ENCODE results near the gene RETREG3. TPM values are rescaled to one million over a fixed set of nuclear protein-coding genes. Genes with fewer than 3 reads are reported as not detected.
A peak's percentile ranks its signal among the peaks of the same experiment; 100 is the strongest.

RETREG3 gene
- total and polyA plus RNA-seq, 2 of the 13 experiments (the other 11 are each of a cell fraction or from before 2014, with no cell fraction given), result 47.0 to 55.8 TPM

- TF ChIP-seq ZSCAN20 (CRISPR knock-in tag; IDR thresholded peaks at IDR 0.05; ENCODE audit: borderline replicate concordance) (no peak), JUNB (CRISPR knock-in tag; IDR thresholded peaks at IDR 0.05; ENCODE audit: borderline replicate concordance) (no peak), ZNF572 (CRISPR knock-in tag; IDR thresholded peaks at IDR 0.05) (no peak), U2AF2 (IDR thresholded peaks at IDR 0.05; ENCODE audit: low read depth, low read length) (0 out of 2 replicates have a peak, but pooled peaks have one; percentile 19), MXD1 (CRISPR knock-in tag; IDR thresholded peaks at IDR 0.05) (peak; percentile 58; the same call in 1 of the 2 replicates), THYN1 (CRISPR knock-in tag; IDR thresholded peaks at IDR 0.05; ENCODE audit: borderline replicate concordance, low read depth) (no peak), ZNF496 (CRISPR knock-in tag; IDR thresholded peaks at IDR 0.05; ENCODE audit: insufficient replicate concordance) (no peak), GABPA (IDR thresholded peaks at IDR 0.05; ENCODE audit: low read depth, low read length) (no peak), GABPA (CRISPR knock-in tag; IDR thresholded peaks at IDR 0.05; ENCODE audit: low read depth) (no peak; the same call in 1 of the 2 replicates), DNMT1 (CRISPR knock-in tag; IDR thresholded peaks at IDR 0.05) (0 out of 2 replicates have a peak, but pooled peaks have one; percentile 34), KMT2A (CRISPR knock-in tag; IDR thresholded peaks at IDR 0.05) (no peak; the same call in 1 of the 2 replicates), DMTF1 (CRISPR knock-in tag; IDR thresholded peaks at IDR 0.05) (no peak), ZNF337 (CRISPR knock-in tag; IDR thresholded peaks at IDR 0.05; ENCODE audit: borderline replicate concordance, low read depth) (no peak), NCOA1 (CRISPR knock-in tag; IDR thresholded peaks at IDR 0.05) (no peak), TRIM24 (CRISPR knock-in tag; IDR thresholded peaks at IDR 0.05) (no peak), ZNF142 (CRISPR knock-in tag; IDR thresholded peaks at IDR 0.05) (no peak), NR2C2 (CRISPR knock-in tag; IDR thresholded peaks at IDR 0.05; ENCODE audit: borderline replicate concordance) (peak; percentile 80; the same call in 1 of the 2 replicates), ZFX (CRISPR knock-in tag; IDR thresholded peaks at IDR 0.05; ENCODE audit: low read depth) (peak; percentile 98), ZFP36L1 (CRISPR knock-in tag; IDR thresholded peaks at IDR 0.05) (no peak), BORCS8-MEF2B (CRISPR knock-in tag; IDR thresholded peaks at IDR 0.05) (0 out of 2 replicates have a peak, but pooled peaks have one; percentile 48), NFYC (CRISPR knock-in tag; IDR thresholded peaks at IDR 0.05) (no peak), ZNF224 (CRISPR knock-in tag; IDR thresholded peaks at IDR 0.05) (no peak)
Observed at GRCh38 chr17:42562388-42563142, 46.6 kb downstream of the RETREG3 start (continued).

Data from HepG2 (cell line).